SU-DHL-6 (cell line): ENCODE results near the gene MTF1.

ENCODE experiments used
- H2AFZ ChIP-seq: fragments of 200-600 bp; sonication (generic); 2 replicates; pipeline ENCODE4 v1.6.1; 2014; ENCODE audit warnings: low read depth, mild to moderate bottlenecking, moderate library complexity, mixed read lengths, antibody characterized with exemption, low read length; ENCODE audit not compliant: severe bottlenecking
- H3F3A ChIP-seq: fragments of 200-600 bp; shearing (Covaris generic); 2 replicates; pipeline ENCODE4 v1.6.0; 2016; ENCODE audit warnings: antibody characterized with exemption, mild to moderate bottlenecking; ENCODE audit not compliant: insufficient read depth
- H3K27ac ChIP-seq: fragments of 200-600 bp; sonication (generic); 2 replicates; pipeline ENCODE4 v1.5.1; 2016; ENCODE audit warnings: low read depth, mild to moderate bottlenecking, low read length, moderate library complexity, mixed read lengths
- H3K27me3 ChIP-seq: fragments of 200-600 bp; sonication (generic), shearing (Covaris generic); 2 replicates; pipeline ENCODE4 v1.6.0; 2014; ENCODE audit warnings: mild to moderate bottlenecking, low read length
- H3K36me3 ChIP-seq: fragments of 200-600 bp; sonication (generic); 2 replicates; pipeline ENCODE4 v1.6.1; 2014; ENCODE audit warnings: mild to moderate bottlenecking, low read length, mixed read lengths
- H3K4me2 ChIP-seq: fragments of 300-600, 200-600 bp; shearing (Covaris generic), sonication (generic); 2 replicates; pipeline ENCODE4 v1.6.0; 2014; ENCODE audit warnings: low read length, low read depth, mild to moderate bottlenecking; ENCODE audit not compliant: poor library complexity, severe bottlenecking
- H3K4me3 ChIP-seq: fragments of 200-600 bp; sonication (generic); 2 replicates; pipeline ENCODE4 v1.5.1; 2014; ENCODE audit warnings: antibody characterized with exemption, low read length, mild to moderate bottlenecking, mixed read lengths; ENCODE audit not compliant: insufficient read depth, poor library complexity, severe bottlenecking
- H3K79me2 ChIP-seq: fragments of 200-600 bp; sonication (generic); 2 replicates; pipeline ENCODE4 v1.6.1; 2014; ENCODE audit warnings: mild to moderate bottlenecking, low read length, moderate library complexity; ENCODE audit not compliant: insufficient read depth
- H3K9ac ChIP-seq: fragments of 200-600 bp; sonication (generic); 2 replicates; pipeline ENCODE4 v1.7.0; 2014; ENCODE audit warnings: mild to moderate bottlenecking, low read length
- H3K9me2 ChIP-seq: fragments of 200-600 bp; sonication (generic); replicated peaks from 2 replicates; pipeline ENCODE4 v1.6.1; 2014; ENCODE audit warnings: low read length; ENCODE audit not compliant: insufficient read depth
- H3K9me3 ChIP-seq: fragments of 200-600 bp; sonication (generic); 2 replicates; pipeline ENCODE4 v1.6.1; 2014; ENCODE audit warnings: low read length, mixed read lengths; ENCODE audit not compliant: insufficient read depth
- H4K20me1 ChIP-seq: fragments of 200-600 bp; sonication (generic); 2 replicates; pipeline ENCODE4 v1.6.1; 2014; ENCODE audit warnings: low read depth, mild to moderate bottlenecking, antibody characterized with exemption, low read length, moderate library complexity, mixed read lengths
- CTCF ChIP-seq: fragments of 200-600 bp; sonication (generic); IDR thresholded peaks from one replicate; pipeline ENCODE4 v1.5.1; 2017; ENCODE audit warnings: antibody characterized with exemption, mild to moderate bottlenecking, low read length, moderate library complexity; ENCODE audit not compliant: insufficient read depth, poor library complexity, severe bottlenecking
- EZH2phosphoT487 ChIP-seq: fragments of 200-600 bp; sonication (generic), shearing (Covaris generic); conservative IDR thresholded peaks from 2 replicates; pipeline ENCODE4 v1.6.1; 2018; ENCODE audit warnings: mild to moderate bottlenecking, antibody characterized with exemption, low read length, moderate library complexity, mixed read lengths

The MTF1 gene

GRCh38 chr1:37884145-37884544 is 24.8 kb upstream of the MTF1 start:
- Histone ChIP-seq H3K4me2 (no peak overlapping the region), H3K36me3 (peaks cover 45% of the 10 kb centered on the region), H3K27ac (no peak overlapping the region), H3F3A (no peaks in the 10 kb centered on the region), H3K9me2 (no peaks in the 10 kb centered on the region), H3K9ac (no peak overlapping the region), H2AFZ (no peak overlapping the region), H3K27me3 (no peaks in the 10 kb centered on the region), H3K4me3 (no peak overlapping the region), H4K20me1 (no peaks in the 10 kb centered on the region), H3K79me2 (no peaks in the 10 kb centered on the region), H3K9me3 (no peaks in the 10 kb centered on the region)
- no peak for TF ChIP-seq EZH2phosphoT487
- TF ChIP-seq CTCF, result no peak

GRCh38 chr1:37883671-37884070 is 24.3 kb upstream of the MTF1 start:
- Histone ChIP-seq H4K20me1 (no peaks in the 10 kb centered on the region), H3K36me3 (peaks cover 41% of the 10 kb centered on the region), H3K27me3 (no peaks in the 10 kb centered on the region)

GRCh38 chr1:37879865-37880264 is 20.5 kb upstream of the MTF1 start:
- no peak for TF ChIP-seq CTCF
- TF ChIP-seq EZH2phosphoT487, result no peak
- Histone ChIP-seq H4K20me1 (no peaks in the 10 kb centered on the region), H2AFZ (no peak overlapping the region), H3K27ac (no peak overlapping the region), H3K4me2 (no peak overlapping the region), H3F3A (no peaks in the 10 kb centered on the region), H3K9ac (no peak overlapping the region), H3K79me2 (no peaks in the 10 kb centered on the region), H3K36me3 (peaks cover 31% of the 10 kb centered on the region), H3K9me3 (no peaks in the 10 kb centered on the region), H3K27me3 (no peaks in the 10 kb centered on the region), H3K4me3 (no peak overlapping the region), H3K9me2 (no peaks in the 10 kb centered on the region)

More at GRCh38 chr1:37883671-37884070, 24.3 kb upstream of the MTF1 start:
- Histone ChIP-seq H2AFZ (no peak overlapping the region), H3K4me2 (no peak overlapping the region), H3K4me3 (no peak overlapping the region), H3F3A (no peaks in the 10 kb centered on the region), H3K79me2 (no peaks in the 10 kb centered on the region), H3K27ac (no peak overlapping the region), H3K9me2 (no peaks in the 10 kb centered on the region), H3K9ac (no peak overlapping the region), H3K9me3 (no peaks in the 10 kb centered on the region)
- no peak for TF ChIP-seq EZH2phosphoT487
- no peak for TF ChIP-seq CTCF

- Histone ChIP-seq H3K27ac (no peak overlapping the region), H3K79me2 (no peaks in the 10 kb centered on the region), H3K4me2 (no peak overlapping the region), H3K9ac (no peak overlapping the region), H3K9me2 (no peaks in the 10 kb centered on the region), H4K20me1 (no peaks in the 10 kb centered on the region), H3K4me3 (no peak overlapping the region), H2AFZ (no peak overlapping the region), H3F3A (no peaks in the 10 kb centered on the region), H3K9me3 (no peaks in the 10 kb centered on the region), H3K27me3 (no peaks in the 10 kb centered on the region), H3K36me3 (peaks cover 39% of the 10 kb centered on the region)
- TF ChIP-seq CTCF, result no peak
- TF ChIP-seq EZH2phosphoT487, result no peak
These were observed 18.7 kb upstream of the MTF1 start for GRCh38 chr1:37878071-37878470.
